HPDE6-E6E7 (cell line): ENCODE measurements around the gene RBFOX1.

Experiments used
- DNase-seq: peaks from one replicate; pipeline ENCODE4 v3.0.0; 2011; ENCODE audit warnings: missing footprints; ENCODE audit errors: extremely low spot score

The RBFOX1 gene

GRCh38 chr16:7334801-7335560 is 2.3 kb downstream of the RBFOX1 start:
- no peak for DNase-seq

DNA sequence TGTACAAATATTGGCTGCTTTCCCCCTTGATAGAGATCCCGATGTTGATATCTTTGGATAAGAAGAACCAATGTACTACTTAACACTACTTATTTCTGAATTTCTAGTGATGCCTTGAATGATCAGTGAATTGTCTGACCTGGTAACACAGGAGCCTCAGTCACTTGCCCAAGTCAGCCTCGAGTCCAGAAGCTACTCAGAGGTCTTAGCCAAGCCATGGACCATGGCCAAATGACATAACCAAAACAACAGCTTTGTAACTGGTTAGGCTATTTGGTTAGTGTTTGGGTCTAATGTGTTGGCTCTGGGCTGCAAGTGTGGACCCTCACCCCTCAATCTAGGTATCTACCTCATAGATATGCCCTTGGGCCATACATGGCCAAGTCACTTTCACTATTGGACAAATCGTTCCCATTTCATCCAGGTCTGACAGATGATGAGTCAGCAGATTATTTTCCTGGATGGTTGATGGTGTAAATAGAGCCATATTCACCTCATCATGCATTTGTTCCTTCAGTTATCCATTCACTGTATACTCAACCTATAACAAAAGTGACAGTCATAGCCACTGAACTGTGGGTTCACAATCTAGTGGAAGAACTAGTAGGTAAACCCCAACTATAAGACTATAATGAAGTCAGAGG is 3.5 kb downstream of the RBFOX1 start:
- no peak for DNase-seq

- no peak for DNase-seq
These were observed 4.1 kb downstream of the RBFOX1 start for GRCh38 chr16:7336742-7337141.

DNA sequence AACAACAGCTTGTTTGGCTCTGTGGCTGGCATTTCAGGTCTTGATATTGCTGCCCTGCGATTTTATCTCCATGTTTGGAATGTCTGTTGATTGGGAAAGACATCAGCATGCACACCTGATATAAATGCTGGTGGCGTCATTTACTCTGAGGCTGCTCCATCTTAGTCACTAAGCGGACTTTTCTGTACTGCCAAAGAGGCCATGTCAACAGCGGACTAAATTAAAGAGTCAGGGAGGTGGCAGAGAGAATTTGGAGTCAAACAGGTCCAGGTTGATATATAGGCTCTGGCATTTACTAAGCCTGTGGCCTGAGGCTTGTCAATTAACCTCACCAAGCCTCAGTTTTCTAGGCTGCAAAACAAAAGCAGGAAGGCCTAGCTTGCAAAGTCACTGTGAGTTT is 6.2 kb downstream of the RBFOX1 start:
- DNase-seq = no peak

GRCh38 chr16:7339700-7340099 is 7.1 kb downstream of the RBFOX1 start:
- no peak for DNase-seq

DNA sequence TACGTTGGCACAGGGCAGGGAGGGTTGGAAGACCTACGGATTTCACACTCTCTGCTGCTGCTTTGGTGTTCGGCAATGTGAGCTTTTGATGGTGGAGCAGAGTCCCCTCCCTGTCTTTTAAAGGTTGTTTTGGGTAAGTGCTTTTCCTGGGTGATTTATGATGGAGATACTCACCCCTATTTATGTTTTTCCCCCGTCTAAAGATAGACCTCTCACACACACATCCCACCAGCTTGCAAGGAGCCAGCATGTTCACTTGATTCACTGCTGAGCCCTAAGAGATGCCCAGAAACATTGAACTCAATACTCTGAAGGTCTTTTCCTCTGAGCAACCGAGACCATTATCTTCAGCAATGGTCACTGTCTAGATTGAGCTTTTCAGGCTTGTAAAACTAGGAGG is 8.3 kb downstream of the RBFOX1 start:
- no peak for DNase-seq

GRCh38 chr16:7342598-7342997 is 10.0 kb downstream of the RBFOX1 start:
- DNase-seq = no peak

DNA sequence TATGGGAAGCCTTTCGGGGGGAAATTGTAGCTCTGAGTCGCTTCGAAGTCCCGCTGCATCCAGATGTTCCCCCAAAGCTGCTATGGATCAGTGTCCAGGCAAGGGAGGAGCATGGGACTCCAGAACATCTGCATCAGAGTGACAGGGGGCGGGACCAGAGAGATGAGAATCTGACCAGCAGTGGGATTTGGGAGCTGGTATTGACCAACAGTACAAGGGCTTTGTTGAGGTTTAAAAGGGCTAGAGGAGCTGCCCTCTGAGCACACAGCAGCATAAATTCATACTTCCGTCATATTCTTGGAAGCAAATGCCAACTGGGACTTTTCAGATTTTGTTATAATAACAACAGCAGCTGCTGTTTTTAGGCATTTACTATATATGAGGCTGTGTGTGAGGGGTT is 10.6 kb downstream of the RBFOX1 start:
- DNase-seq = no peak

- DNase-seq = no peak
These were observed 12.5 kb downstream of the RBFOX1 start for GRCh38 chr16:7344830-7345780.

GRCh38 chr16:7350806-7351205 is 18.2 kb downstream of the RBFOX1 start:
- DNase-seq = no peak

GRCh38 chr16:7351610-7352510 is 19.2 kb downstream of the RBFOX1 start:
- DNase-seq = no peak

- DNase-seq = no peak
These were observed 23.1 kb downstream of the RBFOX1 start for GRCh38 chr16:7355758-7356157.

DNA sequence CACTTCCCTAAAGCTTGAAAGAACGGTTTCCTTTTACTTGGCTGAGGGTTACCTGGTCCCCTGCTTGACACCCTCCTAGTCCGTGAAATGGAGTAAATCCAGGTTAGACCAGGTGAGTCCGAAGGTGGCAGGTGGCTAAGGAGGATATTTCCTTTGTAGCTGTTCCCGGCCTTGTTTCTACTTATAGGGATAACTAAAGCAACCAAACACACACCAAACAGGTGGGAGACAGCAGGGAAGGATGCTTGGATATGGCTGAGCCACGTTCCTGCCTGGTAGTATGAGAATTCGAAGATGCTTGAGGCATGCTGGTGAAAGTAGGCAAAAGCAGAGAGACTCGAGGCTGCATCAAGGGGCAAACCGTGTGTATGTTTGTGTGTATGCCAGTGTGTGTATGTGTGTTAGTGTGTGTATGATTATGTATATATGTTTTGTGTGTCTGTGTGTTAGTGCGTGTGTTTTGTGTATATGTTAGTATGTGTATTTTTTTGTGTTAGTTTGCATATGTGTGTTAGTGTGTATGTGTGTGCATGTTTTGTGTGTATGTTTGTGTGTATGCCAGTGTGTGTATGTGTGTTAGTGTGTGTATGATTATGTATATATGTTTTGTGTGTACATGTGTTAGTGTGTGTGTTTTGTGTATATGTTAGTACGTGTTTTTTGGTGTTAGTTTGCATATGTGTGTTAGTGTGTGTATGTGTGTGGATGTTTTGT is 28.9 kb downstream of the RBFOX1 start:
- DNase-seq = no peak

DNA sequence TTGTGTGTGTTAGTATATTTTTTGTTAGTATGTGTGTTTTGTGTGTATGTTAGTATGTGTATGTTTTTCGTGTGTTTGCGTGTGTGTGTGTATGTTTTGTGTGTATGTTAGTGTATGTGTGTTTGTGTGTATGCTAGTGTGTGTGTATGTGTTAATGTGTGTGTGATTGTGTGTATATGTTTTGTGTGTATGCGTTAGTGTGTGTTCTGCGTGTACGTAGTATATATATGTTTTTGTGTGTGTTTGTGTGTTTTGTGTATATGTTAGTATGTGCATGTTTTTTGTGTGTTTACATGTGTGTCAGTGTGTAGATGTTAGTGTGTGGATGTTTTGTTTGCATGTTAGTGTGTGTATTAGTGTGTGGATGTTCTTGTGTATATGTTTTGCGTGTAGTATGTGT is 29.6 kb downstream of the RBFOX1 start:
- no peak for DNase-seq

GRCh38 chr16:7363422-7364417 is 31.1 kb downstream of the RBFOX1 start:
- DNase-seq = no peak

GRCh38 chr16:7366041-7366440 is 33.4 kb downstream of the RBFOX1 start:
- no peak for DNase-seq

DNA sequence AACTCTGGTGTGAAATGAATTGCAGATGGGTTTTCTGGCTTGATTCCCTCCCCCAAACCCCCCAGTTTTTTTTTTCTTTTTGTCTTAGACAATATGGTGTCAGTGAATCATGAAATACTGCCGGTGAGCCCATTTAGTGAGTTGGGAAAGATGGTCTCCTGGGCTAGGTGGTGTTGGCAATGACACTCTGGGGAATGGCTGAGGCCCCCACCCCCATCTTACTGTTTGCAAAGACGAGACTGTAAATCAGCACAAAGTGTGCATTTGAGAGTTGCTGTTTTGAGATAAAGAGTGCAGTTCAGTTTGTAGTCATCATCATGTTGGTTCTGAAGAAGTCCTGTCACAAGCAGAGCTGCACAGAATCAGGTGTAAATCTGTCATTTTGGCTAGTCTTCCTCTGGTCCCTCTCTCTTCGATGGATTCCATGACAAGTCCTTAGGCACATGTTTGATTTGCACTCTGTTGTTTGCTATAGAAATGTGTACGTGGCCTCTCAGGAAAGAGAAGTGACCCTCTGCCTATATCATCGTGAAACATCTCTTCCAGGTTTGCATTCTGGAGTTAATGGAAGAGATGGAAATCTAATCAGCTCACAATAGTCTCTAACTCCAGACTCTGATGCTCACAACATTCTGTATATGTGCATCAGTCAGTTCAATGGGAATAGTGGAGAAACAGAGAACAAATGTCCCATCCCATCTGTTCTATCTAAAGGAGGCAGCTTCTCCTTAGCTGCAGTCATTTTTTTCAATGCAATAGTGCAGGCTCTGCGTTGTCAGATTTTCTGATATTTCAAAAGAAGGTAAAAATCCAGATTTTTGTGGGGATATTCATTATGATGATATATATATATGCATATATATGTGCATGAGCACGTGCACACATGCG is 34.6 kb downstream of the RBFOX1 start:
- no peak for DNase-seq

- no peak for DNase-seq
These were observed 36.6 kb downstream of the RBFOX1 start for GRCh38 chr16:7369204-7369603.
